Activated CD4-positive, CD25-positive, alpha-beta regulatory T cell treated with anti-CD3 and anti-CD28 coated beads, Interleukin-2, amount 50 U/mL, for 16 hours (primary cell): ENCODE results near the gene NTRK1.

Source experiments
- DNase-seq: peaks from one replicate; pipeline ENCODE4 v3.0.0-alpha.2; 2020; ENCODE audit warnings: low read depth, low spot score

The NTRK1 gene

DNA sequence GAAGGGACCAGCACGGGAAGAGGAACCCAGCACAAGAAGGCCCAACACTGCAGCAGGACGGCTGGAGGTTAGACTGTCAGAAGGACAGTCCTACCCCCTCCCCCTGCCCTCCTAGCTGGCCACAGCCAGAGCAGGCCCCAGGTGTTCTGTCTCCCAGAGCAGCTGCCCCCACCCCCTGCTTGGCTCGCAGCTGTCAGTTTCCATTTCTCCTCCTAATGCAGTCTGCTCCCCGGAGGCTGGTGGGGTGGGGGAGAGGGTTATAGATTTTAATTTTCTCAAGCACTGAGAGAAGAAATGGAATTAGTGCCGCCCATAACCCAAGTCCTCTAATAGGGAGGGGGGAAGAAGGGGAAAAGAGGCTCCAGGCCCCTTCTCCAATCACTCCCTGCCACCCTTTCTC lies 19.8 kb downstream of the NTRK1 start:
- DNase-seq: no peak

DNA sequence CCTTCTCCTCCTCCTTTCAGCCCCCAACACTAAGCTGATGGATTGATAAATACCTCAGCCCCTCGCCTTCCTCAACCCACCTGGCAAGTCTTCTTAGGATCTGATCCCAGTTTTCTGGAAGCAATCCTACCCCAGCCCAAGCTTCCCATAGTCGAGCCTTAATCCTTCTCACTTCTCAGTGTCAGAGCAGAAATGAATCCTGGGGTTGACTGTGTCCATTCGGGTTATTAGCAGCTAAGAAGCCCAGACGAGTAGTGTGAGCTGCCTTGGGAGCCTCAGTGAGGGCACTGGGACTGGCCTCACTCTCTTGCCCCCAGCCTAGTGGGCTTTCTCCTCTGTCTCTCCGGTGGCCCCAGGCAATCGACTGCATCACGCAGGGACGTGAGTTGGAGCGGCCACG lies 20.4 kb downstream of the NTRK1 start:
- DNase-seq: no peak

DNA sequence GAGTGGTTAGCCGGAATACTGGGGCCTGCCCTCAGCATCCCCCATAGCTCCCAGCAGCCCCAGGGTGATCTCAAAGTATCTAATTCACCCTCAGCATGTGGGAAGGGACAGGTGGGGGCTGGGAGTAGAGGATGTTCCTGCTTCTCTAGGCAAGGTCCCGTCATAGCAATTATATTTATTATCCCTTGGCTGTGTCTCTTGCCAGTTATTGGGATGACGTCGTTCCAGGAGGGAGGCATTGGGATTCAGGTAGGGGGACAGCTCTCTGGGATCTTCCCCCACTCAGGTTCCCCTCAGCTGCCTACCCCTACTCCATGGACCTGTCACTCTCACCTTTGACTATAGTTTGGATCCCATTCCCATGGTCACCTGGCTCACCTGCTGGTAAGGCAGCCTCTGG lies 21.0 kb downstream of the NTRK1 start:
- DNase-seq: no peak

DNA sequence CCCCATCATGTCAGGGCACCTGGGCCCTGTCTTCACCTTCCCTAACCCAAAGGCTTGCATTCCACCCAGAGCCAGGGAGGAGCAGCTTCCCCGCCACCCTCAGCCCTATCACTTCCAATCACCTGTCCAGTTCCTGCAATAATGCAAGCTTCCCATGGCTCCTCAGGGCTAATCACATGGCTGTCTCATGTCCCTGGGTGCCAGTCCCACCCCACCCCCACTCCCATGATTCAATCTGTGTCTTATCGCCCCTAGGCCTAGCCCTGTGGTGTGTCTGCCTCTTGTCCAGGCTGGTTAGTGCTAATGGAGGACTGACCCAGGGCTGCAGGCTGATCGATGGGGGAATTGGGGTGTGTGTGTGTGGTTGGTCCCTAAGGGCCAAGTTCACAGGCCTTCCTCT lies 21.9 kb downstream of the NTRK1 start:
- no peak for DNase-seq

DNA sequence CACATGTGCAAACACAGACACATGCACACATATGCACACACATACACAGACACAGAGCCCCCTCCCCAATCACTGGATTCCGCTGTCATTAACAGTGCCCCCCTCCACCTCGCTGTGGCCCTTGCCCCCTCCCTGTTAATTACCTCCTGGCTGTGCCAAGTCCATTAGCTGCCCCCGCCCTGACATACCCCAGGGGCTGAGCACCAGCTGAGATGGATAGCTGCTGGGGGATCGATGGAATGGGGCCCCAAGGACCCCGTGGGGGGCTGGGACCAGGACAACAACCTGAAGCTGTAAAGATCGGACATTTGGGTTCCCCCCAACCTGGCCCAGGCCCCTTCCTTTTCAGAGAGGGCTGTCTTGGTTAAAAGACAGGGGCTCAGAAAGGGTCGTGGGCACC lies 23.3 kb downstream of the NTRK1 start:
- DNase-seq: no peak

DNA sequence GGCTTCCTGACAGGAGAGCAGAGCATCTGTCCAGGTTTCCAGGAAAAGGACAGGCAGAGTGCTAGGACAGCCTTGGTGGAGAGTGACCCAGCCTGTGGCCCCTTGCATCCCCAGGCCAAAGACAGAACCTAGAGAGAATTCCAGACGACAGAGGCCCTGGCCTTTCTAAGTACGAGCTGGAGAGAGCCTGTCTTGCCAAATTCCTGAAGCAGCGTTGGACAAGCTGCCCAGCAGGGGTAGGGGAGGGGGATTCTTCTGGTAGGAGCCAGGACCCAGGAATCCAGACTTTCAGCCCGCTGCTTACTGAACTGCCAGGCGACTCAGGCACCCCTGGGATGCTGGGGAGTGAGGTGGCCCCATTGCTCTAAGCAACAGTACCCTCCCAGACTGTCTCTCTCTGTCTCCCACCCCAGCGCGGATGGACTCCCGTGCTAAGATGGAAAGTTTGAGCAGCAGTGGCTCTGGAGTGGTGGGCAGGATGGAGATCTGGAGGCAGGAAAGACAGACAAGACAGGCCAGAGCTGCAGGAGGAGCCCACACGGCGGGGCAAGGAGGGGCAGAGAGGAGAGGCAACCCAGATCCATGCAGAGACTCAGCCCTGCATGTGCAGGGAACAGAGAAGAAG lies 24.0 kb downstream of the NTRK1 start:
- no peak for DNase-seq

DNA sequence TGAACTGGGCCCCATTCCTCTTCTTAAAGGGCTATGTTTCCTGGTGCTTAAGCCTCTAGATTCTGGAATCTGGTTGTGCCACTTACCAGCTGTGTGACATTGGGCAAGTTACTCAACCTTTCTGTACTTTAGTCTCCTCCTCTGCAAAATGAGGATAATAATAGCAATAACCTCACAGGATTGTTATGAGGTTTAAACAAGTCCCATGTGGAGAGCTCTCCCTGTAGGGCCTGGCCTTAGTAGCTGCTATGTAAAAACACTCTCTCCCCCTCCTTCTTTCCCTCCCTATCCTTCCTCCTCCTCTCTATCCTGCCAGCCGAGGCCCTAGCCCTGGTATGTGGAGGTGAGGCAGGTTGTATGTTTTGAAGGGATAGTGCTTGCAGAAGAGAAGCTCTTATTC lies 24.6 kb downstream of the NTRK1 start:
- DNase-seq: no peak

DNA sequence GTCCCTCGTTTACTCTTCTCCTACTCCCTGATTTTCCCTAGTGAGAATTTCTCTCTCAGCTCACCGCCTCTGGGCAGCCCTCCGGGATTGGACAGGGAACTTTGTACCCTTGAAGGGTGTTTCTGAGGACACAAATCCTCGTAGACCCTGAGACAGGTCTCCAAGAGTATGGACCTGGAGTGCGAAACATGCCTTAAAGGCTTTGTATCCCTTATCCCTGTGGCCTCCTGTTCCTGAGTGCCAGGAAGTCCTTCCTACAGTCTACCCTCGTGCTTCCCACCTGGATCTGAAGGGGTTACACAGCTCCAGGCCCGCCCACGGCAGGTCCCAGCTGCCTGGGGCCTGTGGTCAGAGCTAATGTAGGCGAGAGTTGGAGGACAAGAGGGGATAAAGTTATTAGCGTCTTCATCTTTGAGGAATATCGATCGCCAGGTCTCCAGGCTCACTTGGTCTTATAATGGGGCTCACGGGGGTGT lies 25.3 kb downstream of the NTRK1 start:
- DNase-seq: no peak

DNA sequence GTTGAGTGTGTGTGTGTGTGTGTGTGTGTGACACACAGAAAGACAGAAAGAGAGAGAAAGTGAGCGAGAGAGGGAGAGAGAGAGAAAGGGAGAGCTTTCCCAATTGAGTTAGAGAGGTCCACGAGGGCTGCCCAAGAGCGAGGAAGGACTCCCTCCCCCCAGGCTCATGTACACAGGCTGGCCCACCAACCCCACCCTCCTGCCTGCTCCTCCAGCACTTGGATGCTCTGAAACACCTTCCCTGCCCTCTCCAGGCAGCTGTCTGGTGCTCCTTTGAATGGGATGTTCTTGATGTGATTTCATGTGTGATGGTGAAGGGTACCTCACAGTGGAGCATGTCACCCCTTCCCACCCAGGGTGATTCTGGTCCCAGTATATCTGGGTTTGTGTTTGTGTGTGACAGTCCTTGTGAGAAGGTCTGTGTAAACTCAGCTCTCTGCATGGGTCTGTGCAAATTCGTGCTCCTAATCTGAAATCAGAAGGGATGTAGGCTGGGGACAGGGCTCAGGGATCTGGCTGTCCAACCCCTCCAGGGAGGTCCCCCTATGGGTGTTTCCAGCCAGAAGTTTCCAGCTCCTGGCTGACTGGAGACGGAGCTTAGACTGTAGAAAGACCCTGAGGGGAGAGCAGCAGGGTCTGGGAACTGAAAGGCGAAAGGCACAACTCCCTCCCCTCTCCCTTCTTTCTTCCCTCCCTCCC lies 26.1 kb downstream of the NTRK1 start:
- no peak for DNase-seq

DNA sequence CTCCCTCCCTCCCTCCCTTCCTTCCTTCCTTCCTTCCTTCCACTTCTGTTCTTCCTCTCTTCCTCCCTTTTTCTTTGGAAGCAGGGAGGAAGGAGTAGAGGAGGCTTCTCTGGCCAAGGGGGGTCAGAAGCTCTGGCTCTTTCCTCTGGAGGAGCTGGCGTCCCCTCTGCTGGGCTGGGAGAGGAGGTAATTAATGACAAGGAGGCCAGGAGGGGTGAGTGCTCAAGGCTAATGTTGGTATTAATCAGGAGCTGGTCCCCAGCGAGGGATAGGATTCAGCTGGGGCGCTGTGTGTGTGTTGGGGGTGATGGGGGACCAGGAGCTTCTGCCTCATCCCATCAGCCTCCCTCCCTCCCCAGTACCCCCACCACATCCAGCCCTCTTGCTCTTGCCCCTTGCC lies 26.7 kb downstream of the NTRK1 start:
- no peak for DNase-seq

DNA sequence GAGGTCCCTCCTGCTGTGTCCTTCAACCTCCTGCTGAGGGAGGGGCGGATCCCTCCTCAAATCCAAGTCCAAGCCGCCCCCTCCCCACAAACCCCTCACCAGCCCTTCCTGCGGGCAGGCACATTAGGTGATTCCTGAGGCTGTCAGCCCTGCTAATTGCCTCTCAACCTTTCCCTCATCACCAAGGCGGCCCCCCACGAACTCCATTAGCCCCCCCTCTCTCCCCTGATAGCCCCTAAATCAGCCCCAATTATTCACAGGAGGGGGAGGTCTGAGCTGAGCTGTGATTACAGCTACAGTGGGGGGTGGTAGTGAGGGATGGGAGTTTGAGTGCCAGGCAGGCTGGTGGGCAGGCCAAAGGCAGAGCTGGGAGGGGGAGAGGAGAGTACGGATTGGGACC lies 27.1 kb downstream of the NTRK1 start:
- DNase-seq: no peak

DNA sequence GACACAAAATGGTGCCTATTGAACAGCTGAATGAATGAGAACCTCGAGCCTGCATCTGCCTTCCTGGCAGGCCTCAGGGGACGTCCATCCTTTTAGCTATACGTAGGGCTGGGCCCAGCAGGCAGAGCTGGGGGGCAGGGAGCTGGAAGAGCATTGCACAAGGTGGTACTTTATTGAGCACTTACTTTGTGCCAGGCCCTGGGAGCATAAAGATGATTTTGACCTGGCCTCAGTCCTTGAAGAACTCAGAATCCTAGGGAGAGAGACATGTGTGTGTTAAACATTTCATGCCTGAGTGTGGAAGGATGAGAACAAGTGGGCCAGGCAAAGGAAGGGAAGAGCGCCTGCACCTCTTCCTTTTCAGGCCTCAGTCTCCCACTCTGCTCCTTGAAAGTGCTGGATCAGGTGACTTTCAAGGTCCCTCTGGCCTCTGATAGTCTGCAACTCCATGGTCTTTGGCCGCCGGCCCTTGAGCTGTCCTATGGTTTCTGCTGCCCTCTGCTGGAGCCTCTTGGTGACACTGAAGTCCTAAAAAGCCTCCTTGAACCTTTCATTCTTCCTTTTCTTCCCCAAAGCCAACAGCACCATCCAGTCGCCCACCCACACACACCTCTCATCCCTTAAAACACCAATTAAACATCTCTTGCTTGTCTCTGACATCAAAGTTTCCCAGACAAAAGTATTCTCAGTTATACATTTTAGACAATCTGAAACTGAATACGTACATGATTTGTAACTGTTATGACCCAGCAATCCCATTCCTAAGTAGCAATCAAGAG lies 29.3 kb downstream of the NTRK1 start:
- DNase-seq: peak; percentile 14

DNA sequence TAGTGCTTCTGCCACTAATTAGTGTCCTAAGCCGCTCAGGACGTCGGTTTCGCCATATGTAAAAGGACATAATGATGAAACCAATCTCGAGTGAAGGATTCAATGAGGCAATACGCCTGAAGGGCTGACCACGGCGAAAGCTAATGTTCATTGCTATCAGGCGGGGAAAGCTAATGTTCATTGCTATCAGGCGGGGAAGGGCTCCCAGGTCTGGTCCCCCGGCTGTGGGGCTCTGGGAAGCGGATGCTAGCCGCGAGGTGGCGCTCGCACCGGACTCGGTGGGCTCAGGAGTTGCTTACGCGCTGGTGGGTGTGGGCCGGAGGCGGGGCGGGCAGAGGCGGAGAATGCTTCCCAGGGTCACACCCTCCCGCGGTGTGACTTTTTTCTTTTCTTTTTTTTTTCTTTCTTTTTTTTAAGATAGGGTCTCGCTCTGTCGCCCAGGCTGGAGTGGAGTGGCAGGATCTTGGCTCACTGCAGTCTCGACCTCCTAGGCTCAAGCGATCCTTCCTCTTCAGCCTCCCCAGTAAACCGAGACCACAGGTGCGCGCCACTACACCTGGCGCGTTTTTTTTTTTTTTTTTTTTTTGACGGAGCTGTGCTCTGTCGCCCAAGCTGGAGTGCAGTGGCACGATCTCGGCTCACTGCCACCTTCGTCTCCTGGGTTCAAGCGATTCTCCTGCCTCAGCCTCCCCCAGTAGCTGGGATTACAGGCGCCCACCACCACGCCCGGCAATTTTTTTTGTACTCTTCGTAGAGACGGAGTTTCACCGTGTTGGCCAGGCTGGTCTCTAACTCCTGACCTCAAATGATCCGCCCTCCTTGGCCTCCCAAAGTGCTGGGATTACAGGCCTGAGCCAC lies 31.8 kb downstream of the NTRK1 start:
- DNase-seq: peak; percentile 66

DNA sequence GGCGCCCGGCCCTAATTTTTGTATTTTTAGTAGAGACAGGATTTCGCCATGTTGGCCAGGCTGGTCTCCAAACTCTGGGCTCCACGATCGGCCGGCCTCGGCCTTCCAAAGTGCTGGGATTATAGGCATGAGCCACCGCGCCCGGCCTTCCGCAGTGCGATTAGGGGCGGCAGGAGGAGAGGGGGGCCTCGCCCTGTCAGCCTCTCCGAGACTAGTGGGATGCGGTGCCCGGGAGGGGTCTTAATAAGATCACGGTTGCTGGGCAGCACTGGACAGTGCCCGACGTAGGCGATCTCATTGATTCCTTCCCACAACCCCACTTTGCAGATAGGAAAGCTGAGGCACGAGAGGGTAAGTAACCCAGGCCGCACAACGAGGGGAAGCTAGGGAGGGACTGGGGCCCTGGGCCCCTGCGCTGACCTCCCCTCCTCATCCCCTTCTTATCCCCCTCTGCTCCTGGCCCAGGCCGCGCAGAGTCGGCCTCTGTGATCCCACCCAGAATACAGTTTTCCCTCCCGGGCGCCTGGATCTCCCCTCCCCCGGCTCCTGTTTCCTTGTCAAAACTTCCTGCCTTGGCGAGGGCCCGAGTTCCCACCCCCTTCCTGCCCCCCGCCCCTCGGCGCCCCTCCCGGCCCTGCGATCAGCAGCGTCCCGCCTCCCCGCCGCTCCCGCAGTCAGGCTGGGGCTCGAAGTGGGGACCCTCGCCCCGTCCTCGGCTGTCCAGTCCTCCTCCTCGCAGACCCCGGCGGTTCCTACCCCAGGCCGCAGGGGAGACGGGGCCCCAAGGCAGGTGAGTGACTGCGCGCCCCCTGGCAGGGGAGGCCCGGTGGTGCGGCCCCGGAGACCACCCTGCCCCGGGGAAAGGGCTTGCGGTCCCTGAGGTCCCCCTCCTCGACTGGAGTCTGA lies 32.6 kb downstream of the NTRK1 start, which contains the start of gene PEAR1:
PEAR1 (plus strand) TSS at position 671 of the 906 bp plus-strand sequence. CDS start 10,209 bp downstream, outside the sequence.
- DNase-seq: no peak

DNA sequence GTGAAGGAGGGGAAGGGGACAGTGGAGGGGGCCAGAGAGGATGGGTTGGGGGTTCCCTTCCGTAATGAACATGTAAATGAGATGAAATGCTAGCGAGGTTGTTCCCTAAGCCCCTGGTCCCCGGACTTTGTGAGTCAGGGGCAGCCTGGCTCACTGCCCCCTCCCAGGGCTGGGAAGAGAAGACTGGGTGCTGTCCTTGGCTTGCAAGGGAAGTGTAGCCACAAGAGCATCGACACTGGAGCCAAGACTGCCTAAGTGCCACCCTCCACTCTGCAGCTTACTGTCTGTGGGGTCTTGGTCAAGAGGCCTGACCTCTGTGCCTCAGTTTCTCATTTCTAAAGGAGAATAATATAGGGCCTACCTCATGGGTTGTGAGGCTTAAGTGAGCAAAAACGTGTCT lies 33.3 kb downstream of the NTRK1 start:
- DNase-seq: no peak

DNA sequence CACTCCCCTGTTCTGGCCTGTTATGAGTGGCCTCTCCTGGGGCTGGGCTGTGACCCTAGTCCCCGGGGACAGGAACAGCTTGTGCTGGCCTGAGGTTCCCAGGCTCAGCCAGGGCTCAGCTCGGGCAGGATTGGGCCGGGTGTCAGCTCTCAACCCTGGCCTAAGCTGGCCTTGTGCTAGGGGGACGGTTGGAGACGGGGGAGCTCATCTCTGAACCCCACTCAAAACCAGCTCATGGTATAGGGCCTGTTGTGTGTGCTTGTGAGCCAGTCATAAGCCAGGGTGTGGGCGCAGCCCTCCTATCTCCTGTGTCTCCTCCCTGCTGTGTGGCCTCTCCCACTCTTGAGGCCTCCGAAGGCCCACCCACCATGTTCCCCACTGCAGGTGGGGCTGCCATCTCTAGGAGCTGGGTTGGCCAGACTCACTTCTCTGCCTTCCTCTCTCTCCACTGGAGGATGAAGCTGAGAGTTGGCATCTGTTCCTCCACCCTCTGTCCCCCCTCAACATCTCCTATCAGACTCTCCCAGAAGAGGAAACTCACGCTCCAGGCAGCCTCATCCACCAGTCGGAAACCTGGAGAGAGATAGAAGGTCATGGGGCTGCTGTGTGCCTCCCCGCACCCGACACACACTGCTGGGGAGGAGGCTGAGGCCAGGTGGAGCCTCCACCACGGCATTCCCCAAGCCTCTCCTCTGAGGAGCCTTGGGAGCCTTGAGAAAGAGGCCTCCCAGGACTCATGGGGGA lies 34.2 kb downstream of the NTRK1 start:
- no peak for DNase-seq

DNA sequence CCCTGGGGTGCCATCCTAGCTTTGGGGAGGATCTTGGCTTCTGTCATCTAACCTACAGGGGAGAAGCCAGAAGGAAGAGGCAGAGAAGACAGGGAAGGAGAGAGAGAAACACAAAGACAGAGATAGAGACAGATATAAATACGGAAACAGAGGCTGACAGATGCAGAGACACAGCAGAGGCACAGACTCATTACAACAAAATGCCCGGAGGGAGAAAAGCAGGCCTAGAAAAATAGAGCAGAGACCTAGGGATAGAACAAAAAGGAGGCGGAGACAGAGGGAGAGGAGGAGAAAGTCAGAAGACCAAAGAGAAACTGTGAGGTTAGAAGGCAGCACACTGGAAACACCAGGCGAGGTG lies 34.8 kb downstream of the NTRK1 start:
- DNase-seq: no peak

DNA sequence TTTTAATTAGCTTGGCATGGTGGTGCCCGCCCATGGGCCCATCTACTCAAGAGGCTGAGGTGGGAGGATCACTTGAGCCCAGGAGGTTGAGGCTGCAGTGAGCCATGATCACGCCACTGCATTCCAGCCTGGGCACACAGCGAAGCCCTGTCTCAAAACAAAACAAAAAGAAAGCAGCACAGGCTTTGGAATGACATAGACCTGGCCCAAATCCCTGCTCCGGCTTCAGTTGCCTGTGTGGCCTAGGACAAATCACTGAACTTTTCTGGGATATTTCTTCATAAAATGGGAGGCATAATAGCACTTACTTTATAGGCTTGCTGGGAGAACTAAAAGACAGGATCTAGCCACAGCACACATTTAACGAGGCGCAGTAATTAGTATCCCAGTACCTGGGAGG lies 35.3 kb downstream of the NTRK1 start:
- DNase-seq: no peak

DNA sequence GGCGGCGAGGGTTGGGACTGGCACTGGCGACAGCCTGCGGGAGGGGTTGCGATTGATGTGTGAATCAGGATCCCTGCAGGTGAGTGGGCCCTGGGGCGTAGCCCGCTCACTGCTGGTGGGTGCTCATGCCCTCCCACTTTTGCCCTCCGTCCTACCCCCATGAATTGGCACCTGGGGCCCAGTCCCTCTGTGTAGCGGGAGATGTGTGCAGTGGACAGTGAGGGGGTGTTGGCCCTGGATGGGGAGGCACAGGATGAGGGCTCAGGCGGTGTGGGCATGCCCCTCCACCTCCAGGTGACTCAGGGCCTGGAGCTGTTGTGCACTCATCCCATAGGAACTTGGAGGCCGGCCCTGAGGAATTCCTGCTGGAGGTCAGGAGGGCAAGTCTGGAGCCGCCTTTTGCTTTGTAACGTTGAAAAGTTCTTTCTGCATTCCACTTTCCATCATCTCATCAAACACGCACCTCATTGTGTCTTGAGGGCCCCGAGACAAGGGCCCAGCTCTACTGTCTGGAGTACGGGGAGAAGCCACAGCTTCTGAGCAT lies 35.9 kb downstream of the NTRK1 start:
- DNase-seq: no peak
